GM18505 (cell line): ENCODE measurements around the gene CMSS1.

Experiments used
- ATAC-seq: cut with Tn5 transposase; IDR thresholded peaks from one replicate; pipeline ENCODE4 v1.9.1; 2021; ENCODE audit not compliant: unreplicated experiment
- POLR2A ChIP-seq: IDR thresholded peaks from 4 replicates; pipeline ENCODE4 v1.6.1; 2011; ENCODE audit warnings: borderline replicate concordance; ENCODE audit not compliant: insufficient read depth, insufficient read length; ENCODE audit errors: extremely low read depth

CMSS1 gene

DNA sequence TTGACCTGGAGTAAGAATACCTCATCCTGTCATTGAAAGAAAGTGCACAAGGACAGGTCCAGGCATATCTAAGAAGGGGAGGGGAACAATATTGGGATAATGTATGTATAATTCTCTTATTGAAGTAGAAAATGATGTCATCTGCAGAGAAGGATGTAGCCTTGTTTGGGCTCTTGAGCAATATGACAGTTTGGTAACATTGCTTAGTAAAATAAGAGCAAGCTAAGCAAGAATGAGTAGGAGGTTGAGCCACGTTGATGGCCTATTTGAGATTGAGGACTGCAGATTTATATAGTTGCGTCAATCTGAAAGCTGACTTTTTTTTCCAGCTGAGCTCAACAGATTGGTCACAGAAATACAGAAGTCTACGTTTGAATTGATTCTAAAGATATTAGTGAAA lies 151.5 kb downstream of the CMSS1 start:
- TF ChIP-seq POLR2A = no peak
- no peak for ATAC-seq

- peak; percentile 94 for ATAC-seq
- no peak for TF ChIP-seq POLR2A
These were observed 152.5 kb downstream of the CMSS1 start for GRCh38 chr3:99970198-99970597.

- TF ChIP-seq POLR2A = no peak
- ATAC-seq = no peak
These were observed 154.1 kb downstream of the CMSS1 start for GRCh38 chr3:99971761-99972160.

- ATAC-seq = no peak
- TF ChIP-seq POLR2A = no peak
These were observed 154.9 kb downstream of the CMSS1 start for GRCh38 chr3:99972380-99973104.

GRCh38 chr3:99974989-99975388 lies 157.3 kb downstream of the CMSS1 start:
- no peak for ATAC-seq
- TF ChIP-seq POLR2A = no peak

GRCh38 chr3:99976584-99976983 lies 158.9 kb downstream of the CMSS1 start:
- TF ChIP-seq POLR2A = no peak
- no peak for ATAC-seq

DNA sequence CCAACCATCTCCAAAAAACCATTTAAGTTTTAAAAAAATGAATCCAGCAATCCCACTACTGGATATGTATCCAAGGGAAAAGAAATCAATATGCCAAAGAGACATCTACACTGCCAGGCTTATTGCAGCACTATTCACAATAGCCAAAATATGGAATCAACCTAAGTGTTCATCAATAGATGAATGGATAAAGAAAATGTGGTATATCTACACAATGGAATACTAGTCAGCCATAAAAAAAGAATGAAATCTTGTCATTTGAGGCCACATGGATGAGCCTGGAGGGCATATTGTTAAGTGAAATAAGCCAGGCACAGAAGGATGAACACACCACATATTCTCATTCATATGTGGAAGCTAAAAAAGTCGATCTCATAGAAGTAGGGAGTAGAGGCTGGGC lies 160.6 kb downstream of the CMSS1 start:
- TF ChIP-seq POLR2A = no peak
- ATAC-seq = no peak

DNA sequence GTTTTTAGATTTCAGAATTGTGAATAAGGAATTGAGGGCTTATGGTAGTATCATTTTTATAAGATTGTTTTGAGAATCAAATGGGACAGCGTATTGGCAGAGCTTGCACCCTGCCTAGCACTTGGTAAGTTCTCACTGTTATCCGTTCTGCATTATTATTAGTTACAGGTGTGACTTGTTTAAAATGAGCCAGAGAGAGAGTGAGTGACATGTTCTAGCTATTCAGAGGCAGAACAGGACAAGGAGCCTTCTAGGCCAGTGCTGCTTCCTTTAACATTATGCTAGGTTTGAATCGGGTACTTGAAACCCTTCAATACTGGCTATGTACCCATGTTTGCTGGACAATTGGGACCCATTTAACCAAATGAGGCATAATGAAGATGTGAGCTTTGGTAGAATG lies 162.9 kb downstream of the CMSS1 start:
- no peak for ATAC-seq
- TF ChIP-seq POLR2A = no peak

DNA sequence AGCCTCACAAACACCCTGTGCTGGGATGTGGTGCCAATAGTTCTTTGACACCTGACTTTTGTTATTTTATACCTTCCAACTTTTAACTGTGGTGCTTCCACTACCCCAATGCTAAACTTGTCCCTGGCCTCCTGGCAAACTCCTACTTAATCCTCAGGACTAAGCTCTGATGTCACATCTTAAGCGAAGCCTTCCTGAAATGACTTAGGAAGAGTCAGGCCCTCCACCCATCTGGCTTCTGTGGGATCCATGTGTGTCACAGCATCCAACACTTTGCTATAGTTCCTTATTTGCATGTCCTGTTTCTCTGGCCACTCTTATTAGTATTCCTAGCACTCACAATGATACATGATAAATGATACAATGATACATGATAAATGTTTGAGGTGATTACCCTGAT lies 163.5 kb downstream of the CMSS1 start:
- TF ChIP-seq POLR2A = no peak
- no peak for ATAC-seq

GRCh38 chr3:99982650-99983049 lies 165.0 kb downstream of the CMSS1 start:
- no peak for ATAC-seq

GRCh38 chr3:99984139-99984538 lies 166.5 kb downstream of the CMSS1 start:
- ATAC-seq = no peak
- TF ChIP-seq POLR2A = no peak

More at GRCh38 chr3:99982650-99983049, 165.0 kb downstream of the CMSS1 start:
- TF ChIP-seq POLR2A = no peak

- no peak for ATAC-seq
- TF ChIP-seq POLR2A = no peak
These were observed 167.0 kb downstream of the CMSS1 start for GRCh38 chr3:99984668-99985067.

GRCh38 chr3:99990179-99990578 lies 172.5 kb downstream of the CMSS1 start:
- no peak for ATAC-seq
- no peak for TF ChIP-seq POLR2A

DNA sequence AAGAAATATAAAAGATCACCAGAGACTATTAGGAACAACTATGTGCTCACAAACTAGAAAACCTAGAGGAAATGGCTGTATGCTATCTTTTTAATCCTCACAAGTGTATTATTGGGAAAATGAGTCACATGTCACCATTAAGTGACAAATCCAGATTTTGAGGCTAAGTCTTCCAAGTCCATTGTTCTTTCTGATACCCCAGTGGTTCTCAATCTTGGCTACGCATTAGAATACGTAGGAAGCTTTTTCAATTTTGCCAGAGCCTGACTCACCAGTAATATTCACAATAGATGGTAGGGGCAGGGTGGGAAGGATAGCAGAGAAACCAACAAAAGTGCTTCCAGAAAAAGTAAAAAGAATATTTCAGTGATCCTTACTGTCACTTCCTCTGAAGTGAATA lies 179.6 kb downstream of the CMSS1 start:
- no peak for TF ChIP-seq POLR2A
- no peak for ATAC-seq

GRCh38 chr3:99999536-99999935 lies 181.9 kb downstream of the CMSS1 start:
- no peak for TF ChIP-seq POLR2A
- no peak for ATAC-seq
